Measurements from ENCODE around the gene EFNA5. TPM values are rescaled to one million over a fixed set of nuclear protein-coding genes. Genes with fewer than 3 reads are reported as not detected.

The EFNA5 gene
- polyA plus RNA-seq, 1 of the 3 experiments (the other 2 are of a cell fraction), result 0.81 TPM

DNA sequence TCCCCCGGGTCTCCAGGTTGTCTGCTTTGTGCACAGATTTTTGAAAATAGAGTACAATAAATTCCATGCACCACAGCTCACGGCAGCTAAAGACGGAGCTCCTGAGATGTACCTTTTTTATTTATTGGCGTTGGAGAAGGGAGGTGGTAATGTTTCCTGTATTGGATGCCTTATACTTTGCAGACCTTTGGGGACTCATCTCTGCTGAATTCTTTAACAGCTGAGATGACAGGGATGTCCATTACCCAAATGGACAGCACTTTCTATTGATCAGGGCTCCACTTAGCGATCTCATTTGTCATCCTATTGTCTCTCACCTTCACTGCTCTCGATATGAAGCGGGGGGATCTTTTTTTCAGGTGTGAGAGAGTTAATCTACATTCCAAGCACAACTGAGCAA is 137.8 kb downstream of the EFNA5 start (continued):
- no peak for TF ChIP-seq CTCF (IDR thresholded peaks at IDR 0.05)
- no peak for TF ChIP-seq NFIC (IDR thresholded peaks at IDR 0.05; ENCODE audit: borderline replicate concordance)
- TF ChIP-seq ELF1 (IDR thresholded peaks at IDR 0.05), result no peak
- TF ChIP-seq GABPA (IDR thresholded peaks at IDR 0.05; ENCODE audit: low read depth), result no peak
- TF ChIP-seq, protein P1, sequence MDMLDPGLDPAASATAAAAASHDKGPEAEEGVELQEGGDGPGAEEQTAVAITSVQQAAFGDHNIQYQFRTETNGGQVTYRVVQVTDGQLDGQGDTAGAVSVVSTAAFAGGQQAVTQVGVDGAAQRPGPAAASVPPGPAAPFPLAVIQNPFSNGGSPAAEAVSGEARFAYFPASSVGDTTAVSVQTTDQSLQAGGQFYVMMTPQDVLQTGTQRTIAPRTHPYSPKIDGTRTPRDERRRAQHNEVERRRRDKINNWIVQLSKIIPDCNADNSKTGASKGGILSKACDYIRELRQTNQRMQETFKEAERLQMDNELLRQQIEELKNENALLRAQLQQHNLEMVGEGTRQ (IDR thresholded peaks at IDR 0.05; ENCODE audit: borderline replicate concordance, low read depth, low read length), result no peak

DNA sequence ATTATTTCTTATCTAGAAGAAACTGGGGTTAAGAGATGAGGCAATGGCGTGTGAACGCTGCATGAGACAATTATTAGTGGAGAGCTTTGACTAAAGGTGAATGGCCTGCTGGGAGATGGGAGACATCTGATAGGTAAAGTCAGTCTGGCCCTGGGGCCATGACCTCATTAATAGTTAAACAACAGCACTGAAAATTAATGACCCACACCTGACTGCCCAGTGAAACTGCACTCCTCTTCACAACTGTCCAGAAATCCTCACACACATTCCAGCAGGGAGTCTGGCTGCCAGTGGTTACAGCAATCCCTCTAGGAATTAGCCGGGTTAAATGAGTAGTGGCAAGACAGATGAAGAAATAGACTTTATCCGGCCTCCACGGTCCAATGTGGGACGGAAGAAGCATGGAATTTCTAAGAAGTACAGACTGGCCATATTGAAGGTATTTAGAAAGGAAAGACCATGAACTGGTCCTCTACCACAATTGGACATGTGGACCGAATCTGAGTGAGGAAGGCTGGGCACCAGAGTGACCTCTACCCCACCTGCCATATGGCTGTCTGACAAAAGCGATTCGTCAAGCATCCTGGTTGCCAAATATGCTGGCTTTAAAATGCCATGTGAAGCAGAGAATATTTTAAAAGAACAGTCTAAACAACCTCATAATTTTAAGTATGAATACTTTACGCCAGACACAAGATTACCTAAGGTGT is 138.4 kb downstream of the EFNA5 start:
- POLR2A ChIA-PET, result no interaction called here
- WGBS (ENCODE audit: low lambda C conversion rate), result 94% methylated on average over 10 of the region's 10 CpGs

More for the DNA sequence above, 138.4 kb downstream of the EFNA5 start:
- DNase-seq, result no peak
- no peak overlapping the region for H2AFZ ChIP-seq (ENCODE audit: low read depth)
- no peak overlapping the region for H3K4me3 ChIP-seq (ENCODE audit: low read depth in 2 of 2, low read length in 1 of 2)
- no peak overlapping the region for H3K9ac ChIP-seq
- H3K36me3 ChIP-seq (replicated peaks in 1 of 2; ENCODE audit: control insufficient read depth in 1 of 2, insufficient read depth in 2 of 2, low read length in 1 of 2), result no peaks in the 10 kb centered on the region
- no peaks in the 10 kb centered on the region for H3K27me3 ChIP-seq (ENCODE audit: insufficient read depth)
- H3K9me3 ChIP-seq, result no peaks in the 10 kb centered on the region
- H4K20me1 ChIP-seq (ENCODE audit: insufficient read depth), result no peaks in the 10 kb centered on the region
- CTCF ChIA-PET, result interaction anchor here (1.0 kb wide), 1 partner anchor 9 kb away, joined by 3 read pairs; no protein-coding TSS in a partner anchor
- no peak overlapping the region for H3K4me2 ChIP-seq
- TF ChIP-seq, protein P2, sequence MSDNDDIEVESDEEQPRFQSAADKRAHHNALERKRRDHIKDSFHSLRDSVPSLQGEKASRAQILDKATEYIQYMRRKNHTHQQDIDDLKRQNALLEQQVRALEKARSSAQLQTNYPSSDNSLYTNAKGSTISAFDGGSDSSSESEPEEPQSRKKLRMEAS (IDR thresholded peaks at IDR 0.05; ENCODE audit: low read depth), result no peak
- TF ChIP-seq CTCF (IDR thresholded peaks at IDR 0.05), result no peak
- TF ChIP-seq CHD2 (IDR thresholded peaks at IDR 0.05; ENCODE audit: low read length, partially characterized antibody), result no peak
- no peaks in the 10 kb centered on the region for H3F3A ChIP-seq (replicated peaks; ENCODE audit: insufficient read depth)
- H3K9me2 ChIP-seq, result no peaks in the 10 kb centered on the region
- H3K79me2 ChIP-seq (ENCODE audit: insufficient read depth), result no peaks in the 10 kb centered on the region
- peaks cover 0 to 24% of the 10 kb centered on the region in 2 experiments; a peak in 2 of 4 replicates for H3K4me1 ChIP-seq (ENCODE audit: control insufficient read depth in 1 of 2, insufficient read depth in 2 of 2, low read depth in 1 of 2, low read length in 1 of 2)
- H3K27ac ChIP-seq (ENCODE audit: low read depth in 2 of 2, low read length in 1 of 2), result no peak overlapping the region

Measured in SK-N-SH (cell line).